IPS-20b (cell line): ENCODE measurements around the gene MARCHF4.

Experiments used
- H3K27ac ChIP-seq: one replicate; pipeline ENCODE4 v1.5.1; 2013; ENCODE audit warnings: low read length
- H3K27me3 ChIP-seq: 2 replicates; pipeline ENCODE4 v1.6.1; 2013; ENCODE audit warnings: mild to moderate bottlenecking, low read length, inconsistent platforms; ENCODE audit not compliant: insufficient read depth
- H3K36me3 ChIP-seq: 2 replicates; pipeline ENCODE4 v1.6.1; 2013; ENCODE audit warnings: low read depth, mild to moderate bottlenecking, inconsistent platforms, low read length, moderate library complexity; ENCODE audit not compliant: insufficient read depth
- H3K4me1 ChIP-seq: 2 replicates; pipeline ENCODE4 v1.6.1; 2013; ENCODE audit warnings: mild to moderate bottlenecking, control low read depth, inconsistent platforms, low read length, moderate library complexity; ENCODE audit not compliant: insufficient read depth
- H3K4me3 ChIP-seq: 2 replicates; pipeline ENCODE4 v1.5.1; 2013; ENCODE audit warnings: mild to moderate bottlenecking, low read length, inconsistent platforms
- H3K9ac ChIP-seq: 2 replicates; pipeline ENCODE4 v1.6.1; 2013; ENCODE audit warnings: low read depth, mild to moderate bottlenecking, inconsistent platforms, low read length, moderate library complexity
- H3K9me3 ChIP-seq: 2 replicates; pipeline ENCODE4 v1.6.1; 2013; ENCODE audit warnings: mild to moderate bottlenecking, low read depth, low read length, inconsistent platforms; ENCODE audit not compliant: insufficient read depth

Gene MARCHF4

DNA sequence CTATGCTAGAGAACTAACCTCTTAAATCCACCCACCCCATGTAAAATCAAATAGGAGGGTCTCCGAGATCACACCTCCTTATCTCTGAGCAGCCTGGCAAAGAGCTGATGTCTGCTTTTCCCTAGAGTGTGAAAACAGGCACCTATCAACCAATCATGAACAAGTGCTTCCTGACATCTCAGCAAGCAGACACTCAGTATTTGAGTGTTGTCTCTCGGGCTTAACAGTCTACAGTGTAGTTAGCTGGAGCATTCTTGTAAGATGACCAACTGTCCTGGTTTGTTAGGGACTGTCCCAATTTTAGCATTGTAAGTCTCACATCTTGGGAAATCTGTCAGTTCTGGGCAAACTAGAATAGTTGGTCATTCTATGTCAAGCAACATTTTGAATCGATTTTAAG lies 26.4 kb downstream of the MARCHF4 start:
- H3K9ac ChIP-seq = no peak overlapping the region
- H3K27me3 ChIP-seq = no peaks in the 10 kb centered on the region
- H3K4me1 ChIP-seq = peaks cover 38% of the 10 kb centered on the region
- H3K27ac ChIP-seq = no peak overlapping the region
- no peaks in the 10 kb centered on the region for H3K9me3 ChIP-seq
- no peaks in the 10 kb centered on the region for H3K36me3 ChIP-seq
- H3K4me3 ChIP-seq = no peak overlapping the region

DNA sequence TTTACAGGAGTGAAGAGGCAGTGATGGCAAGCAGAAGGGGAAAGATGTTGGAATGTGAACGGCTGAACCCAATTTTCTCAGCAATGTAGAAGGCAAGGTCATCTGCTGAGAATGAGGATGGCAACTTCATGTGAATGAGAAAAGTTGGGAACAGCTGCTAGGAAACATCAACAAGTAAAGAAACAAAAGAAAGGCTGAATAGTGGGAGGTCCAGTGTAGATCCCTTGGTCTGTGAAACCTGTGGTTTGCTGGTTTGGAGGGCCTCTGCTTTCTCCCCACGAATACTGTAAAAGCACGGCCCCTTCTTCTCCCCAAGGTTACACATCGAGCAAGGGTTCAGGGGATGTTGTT lies 27.4 kb downstream of the MARCHF4 start:
- Histone ChIP-seq H3K27me3 (no peaks in the 10 kb centered on the region), H3K4me1 (peaks cover 45% of the 10 kb centered on the region), H3K9me3 (no peaks in the 10 kb centered on the region), H3K4me3 (no peak overlapping the region; the same call in 1 of the 2 replicates), H3K27ac (no peak overlapping the region), H3K9ac (no peak overlapping the region), H3K36me3 (no peaks in the 10 kb centered on the region)

DNA sequence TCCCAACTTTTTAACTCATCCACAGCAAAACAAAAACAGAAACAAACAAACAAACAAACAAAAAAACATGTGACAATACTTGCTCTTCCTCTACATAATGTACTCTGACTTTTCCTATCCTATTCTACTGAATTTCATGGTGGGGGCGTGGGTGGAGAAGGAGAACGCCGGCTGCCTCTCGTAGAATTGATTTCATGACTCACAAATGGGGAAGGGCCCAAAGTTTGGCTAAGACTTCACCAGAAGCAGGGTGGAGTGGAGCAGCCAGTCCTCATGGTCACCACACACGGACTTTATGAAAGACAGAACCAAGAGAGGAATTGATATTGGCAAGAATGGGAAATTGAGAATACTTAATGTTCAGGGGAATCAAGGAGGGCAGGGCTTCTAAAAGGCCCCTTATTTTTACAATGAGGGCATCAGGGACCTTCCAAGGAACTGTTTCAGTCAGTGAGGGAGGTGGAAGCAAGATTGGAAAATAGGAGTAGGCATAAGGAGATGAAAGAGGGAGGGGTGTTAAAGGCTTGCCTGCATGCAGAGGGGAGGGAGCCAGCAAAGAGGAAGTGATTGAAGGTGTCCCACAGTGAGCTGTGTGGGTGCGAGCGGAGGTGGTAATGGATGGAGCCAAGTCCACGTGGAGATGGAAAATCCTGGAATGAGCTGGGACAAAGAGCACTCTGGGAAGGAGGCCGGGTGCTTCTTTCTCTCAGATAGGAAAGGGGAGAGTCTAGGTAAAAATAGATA lies 27.9 kb downstream of the MARCHF4 start:
- Histone ChIP-seq H3K27ac (no peak overlapping the region), H3K4me1 (peaks cover 44% of the 10 kb centered on the region)

DNA sequence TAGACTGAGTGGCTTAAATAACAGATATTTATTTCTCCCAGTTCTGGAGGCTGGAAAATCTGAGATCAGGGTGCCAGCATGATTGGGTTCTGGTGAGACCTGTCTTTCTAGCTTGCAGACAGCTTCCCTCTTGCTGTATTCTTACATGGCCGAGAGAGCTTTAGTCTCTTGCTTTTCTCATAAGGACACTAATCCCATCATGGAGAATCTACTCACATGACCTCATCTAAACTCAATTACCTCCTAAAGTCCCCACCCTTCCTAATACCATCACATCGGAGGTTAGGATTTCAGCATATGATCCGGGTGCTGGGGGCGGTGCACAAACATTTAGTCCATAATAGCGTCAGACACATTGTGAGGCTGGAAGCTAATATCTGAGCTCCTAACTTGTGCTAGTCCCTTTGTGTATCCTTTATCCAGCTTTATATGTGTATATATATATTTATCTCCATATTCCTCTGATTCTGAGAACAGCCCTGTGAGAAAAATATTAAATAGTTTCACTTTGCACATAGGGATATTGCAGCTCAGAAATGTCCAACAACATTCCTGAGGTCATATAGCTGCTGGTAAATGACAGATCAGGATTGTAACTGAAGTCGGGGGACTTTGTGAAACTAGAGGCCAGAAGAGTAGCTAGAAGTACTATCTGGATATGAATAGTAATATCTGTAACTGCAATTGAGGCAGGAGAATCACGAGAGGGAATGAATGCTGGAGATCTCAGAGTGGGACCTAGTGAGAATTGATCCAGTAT lies 28.9 kb downstream of the MARCHF4 start:
- no peak overlapping the region for H3K9ac ChIP-seq
- no peak overlapping the region for H3K4me3 ChIP-seq
- no peaks in the 10 kb centered on the region for H3K27me3 ChIP-seq
- peaks cover 43% of the 10 kb centered on the region; the same call in 1 of the 2 replicates for H3K4me1 ChIP-seq
- no peaks in the 10 kb centered on the region for H3K9me3 ChIP-seq
- H3K36me3 ChIP-seq = no peaks in the 10 kb centered on the region
- no peak overlapping the region for H3K27ac ChIP-seq

More for the DNA sequence above, 27.9 kb downstream of the MARCHF4 start:
- H3K9me3 ChIP-seq = no peaks in the 10 kb centered on the region
- no peak overlapping the region for H3K4me3 ChIP-seq
- no peaks in the 10 kb centered on the region for H3K27me3 ChIP-seq
- H3K9ac ChIP-seq = no peak overlapping the region
- no peaks in the 10 kb centered on the region for H3K36me3 ChIP-seq

DNA sequence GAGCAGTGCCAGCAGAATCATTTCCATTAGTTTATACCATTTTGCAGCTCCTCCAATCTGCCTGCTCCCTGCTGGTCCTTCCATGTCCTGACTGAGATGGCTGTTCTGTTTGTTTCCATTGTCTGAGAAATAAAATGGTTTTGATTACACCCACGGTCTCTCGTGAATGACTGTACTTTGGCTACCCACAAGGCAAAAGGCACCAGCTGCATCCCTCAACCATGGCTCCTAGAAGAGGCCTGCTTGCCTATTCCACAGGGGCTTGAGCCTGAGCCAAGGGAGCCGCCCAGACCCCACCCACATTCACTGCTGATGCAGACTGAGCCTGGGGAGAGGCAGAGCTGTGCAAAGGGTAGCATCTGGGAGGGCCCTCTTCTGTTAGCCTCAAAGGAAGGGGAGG lies 31.2 kb downstream of the MARCHF4 start:
- peaks cover 43% of the 10 kb centered on the region; the same call in 1 of the 2 replicates for H3K4me1 ChIP-seq
- peak overlapping the region; percentile 44; the same call in 1 of the 2 replicates for H3K9ac ChIP-seq
- no peaks in the 10 kb centered on the region for H3K27me3 ChIP-seq
- no peaks in the 10 kb centered on the region for H3K36me3 ChIP-seq
- no peak overlapping the region for H3K4me3 ChIP-seq
- no peaks in the 10 kb centered on the region for H3K9me3 ChIP-seq
- peak overlapping the region; percentile 11 for H3K27ac ChIP-seq

DNA sequence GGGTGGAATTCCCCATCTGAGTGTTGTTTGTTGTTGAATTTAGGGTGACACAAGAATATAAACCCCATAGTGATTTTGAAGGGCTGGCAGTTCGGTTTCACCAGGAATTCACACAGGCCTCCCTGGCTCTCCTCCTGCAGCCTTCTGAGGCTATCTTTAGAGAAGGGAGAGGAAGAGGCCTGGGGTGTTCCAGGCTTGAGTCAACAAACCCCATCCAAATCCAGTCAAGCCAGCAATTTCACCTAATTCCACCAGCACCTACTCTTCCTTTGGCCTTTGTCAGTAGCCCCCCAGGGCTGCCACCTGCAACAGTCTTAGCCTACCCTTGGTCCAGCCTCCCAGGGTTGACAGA lies 32.0 kb downstream of the MARCHF4 start:
- Histone ChIP-seq H3K36me3 (no peaks in the 10 kb centered on the region), H3K27ac (peak overlapping the region; percentile 11), H3K9ac (peak overlapping the region; percentile 44; the same call in 1 of the 2 replicates), H3K9me3 (no peaks in the 10 kb centered on the region), H3K4me1 (peaks cover 36% of the 10 kb centered on the region; the same call in 1 of the 2 replicates), H3K4me3 (no peak overlapping the region), H3K27me3 (no peaks in the 10 kb centered on the region)

DNA sequence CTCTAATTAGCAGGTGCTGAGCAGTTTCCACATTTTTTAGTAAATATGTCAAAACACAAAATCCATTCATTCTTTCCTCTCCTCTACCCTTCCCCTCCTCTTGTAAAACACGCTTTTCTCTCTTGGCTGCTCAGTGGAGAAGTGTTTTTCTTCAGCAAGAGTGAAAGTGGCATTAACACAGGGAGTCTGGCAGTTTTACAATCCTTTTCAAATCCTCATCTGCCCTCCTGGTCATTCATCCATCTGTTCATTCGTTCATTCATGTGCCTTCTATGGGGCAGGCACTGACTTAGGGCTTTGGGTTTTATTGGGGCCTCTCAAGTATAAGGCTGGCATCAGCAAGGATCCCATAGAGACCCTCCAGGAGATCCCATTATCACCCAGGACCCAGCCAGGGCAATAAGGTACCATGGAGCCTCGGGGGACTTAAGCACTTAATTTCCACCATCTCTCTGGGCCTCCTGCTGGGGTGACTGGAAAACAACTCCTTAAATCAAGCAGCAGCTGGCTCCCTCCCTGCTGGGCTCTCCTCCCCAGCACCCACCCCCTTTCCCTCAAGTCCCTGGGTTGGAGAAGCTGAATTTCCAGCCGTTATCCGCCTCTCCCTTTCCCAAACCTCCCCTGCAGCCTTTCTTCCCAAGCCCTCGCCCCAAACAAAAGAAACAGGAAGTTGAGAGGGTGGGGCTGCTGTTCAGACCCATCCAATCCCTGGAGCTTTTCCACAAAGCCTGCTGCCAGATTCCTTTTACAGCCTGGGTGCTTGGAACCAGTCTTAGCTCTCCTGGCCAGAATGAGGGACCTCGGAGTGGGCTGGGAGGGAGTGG lies 32.6 kb downstream of the MARCHF4 start:
- Histone ChIP-seq H3K27ac (peak overlapping the region; percentile 46), H3K9me3 (no peaks in the 10 kb centered on the region), H3K4me3 (peak overlapping the region; percentile 31; the same call in 1 of the 2 replicates), H3K9ac (peak overlapping the region; percentile 55; the same call in 1 of the 2 replicates), H3K27me3 (no peaks in the 10 kb centered on the region), H3K36me3 (no peaks in the 10 kb centered on the region), H3K4me1 (peaks cover 30% of the 10 kb centered on the region; the same call in 1 of the 2 replicates)

DNA sequence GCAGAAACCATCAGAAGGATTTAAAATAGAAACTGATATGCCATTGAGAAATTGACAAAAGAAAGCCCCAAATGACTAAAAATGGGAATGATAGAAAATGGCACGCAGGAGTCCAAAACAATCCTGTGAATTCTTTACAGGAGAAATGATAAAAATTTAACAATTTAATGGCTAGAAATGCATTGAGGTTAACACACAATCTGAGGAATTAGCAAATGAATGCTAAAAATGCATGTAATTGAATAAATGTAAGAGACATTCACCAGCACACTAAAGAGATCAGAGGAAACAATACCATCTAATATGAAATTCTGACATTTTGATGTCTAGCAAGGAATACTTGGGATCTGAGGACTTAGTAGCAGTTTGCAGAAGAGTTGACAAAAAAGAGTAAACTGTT lies 37.0 kb downstream of the MARCHF4 start:
- no peak overlapping the region for H3K27ac ChIP-seq

DNA sequence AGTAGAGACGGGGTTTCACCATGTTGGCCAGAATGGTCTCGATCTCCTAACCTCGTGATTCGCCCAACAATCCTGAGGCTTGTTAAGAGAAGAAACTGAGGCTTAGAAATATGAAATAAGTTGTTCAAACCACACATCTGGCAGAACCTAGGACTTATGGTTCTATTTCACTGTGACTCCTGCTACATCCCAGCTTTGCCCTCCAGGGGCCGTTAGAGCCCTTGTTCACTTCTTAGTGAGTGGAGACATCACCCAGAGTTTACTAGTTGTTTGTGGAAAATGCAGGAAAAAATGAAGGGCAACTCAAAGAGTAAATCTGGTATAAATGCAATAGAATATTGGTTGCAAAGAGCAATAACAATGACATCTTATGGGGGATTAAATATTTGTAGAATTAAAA lies 43.9 kb downstream of the MARCHF4 start:
- no peak overlapping the region for H3K9ac ChIP-seq
- H3K4me3 ChIP-seq = no peak overlapping the region
- no peaks in the 10 kb centered on the region for H3K9me3 ChIP-seq
- 0 out of 2 replicates have a peak, but pooled peaks cover 3% of the 10 kb centered on the region for H3K4me1 ChIP-seq
- no peak overlapping the region for H3K27ac ChIP-seq
- H3K27me3 ChIP-seq = no peaks in the 10 kb centered on the region
- H3K36me3 ChIP-seq = no peaks in the 10 kb centered on the region

More for the DNA sequence above, 37.0 kb downstream of the MARCHF4 start:
- H3K9me3 ChIP-seq = no peaks in the 10 kb centered on the region
- H3K4me3 ChIP-seq = no peak overlapping the region
- no peaks in the 10 kb centered on the region for H3K36me3 ChIP-seq
- peaks cover 12% of the 10 kb centered on the region; the same call in 1 of the 2 replicates for H3K4me1 ChIP-seq
- no peaks in the 10 kb centered on the region for H3K27me3 ChIP-seq
- H3K9ac ChIP-seq = no peak overlapping the region

DNA sequence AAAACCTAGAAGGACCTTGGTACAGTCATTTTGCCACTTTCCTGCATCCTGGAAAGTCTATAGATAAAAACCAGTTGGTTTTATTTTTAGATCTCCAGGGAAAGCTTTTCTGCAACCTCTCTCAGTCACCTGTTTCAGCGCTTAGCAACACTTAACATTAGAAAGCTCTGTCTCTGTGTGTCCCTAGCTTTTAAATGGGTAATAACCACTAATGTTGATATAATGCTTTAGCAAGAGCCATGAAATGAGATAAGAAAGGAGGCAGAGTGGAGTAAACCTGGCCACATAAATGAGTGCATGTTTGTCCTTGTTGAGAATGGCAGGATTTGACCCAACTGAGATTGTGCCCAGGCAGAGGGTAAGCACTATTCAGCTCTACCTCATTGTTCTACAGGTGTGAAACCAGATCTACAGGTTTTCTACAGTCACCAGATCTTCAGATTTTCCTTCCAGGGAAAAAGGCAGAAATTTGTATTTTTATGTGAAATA lies 44.8 kb downstream of the MARCHF4 start:
- Histone ChIP-seq H3K27ac (no peak overlapping the region), H3K36me3 (no peaks in the 10 kb centered on the region), H3K4me3 (no peak overlapping the region), H3K9ac (no peak overlapping the region), H3K4me1 (0 out of 2 replicates have a peak, but pooled peaks cover 3% of the 10 kb centered on the region), H3K9me3 (no peaks in the 10 kb centered on the region), H3K27me3 (no peaks in the 10 kb centered on the region)
